HG02610 (cell line): Measurements from ENCODE around the gene COL1A2.

ENCODE experiments used
- ATAC-seq: cut with Tn5 transposase; IDR thresholded peaks from one replicate; pipeline ENCODE4 v1.9.1; 2021; ENCODE audit warnings: mild to moderate bottlenecking, moderate library complexity; ENCODE audit not compliant: unreplicated experiment

COL1A2 gene

DNA sequence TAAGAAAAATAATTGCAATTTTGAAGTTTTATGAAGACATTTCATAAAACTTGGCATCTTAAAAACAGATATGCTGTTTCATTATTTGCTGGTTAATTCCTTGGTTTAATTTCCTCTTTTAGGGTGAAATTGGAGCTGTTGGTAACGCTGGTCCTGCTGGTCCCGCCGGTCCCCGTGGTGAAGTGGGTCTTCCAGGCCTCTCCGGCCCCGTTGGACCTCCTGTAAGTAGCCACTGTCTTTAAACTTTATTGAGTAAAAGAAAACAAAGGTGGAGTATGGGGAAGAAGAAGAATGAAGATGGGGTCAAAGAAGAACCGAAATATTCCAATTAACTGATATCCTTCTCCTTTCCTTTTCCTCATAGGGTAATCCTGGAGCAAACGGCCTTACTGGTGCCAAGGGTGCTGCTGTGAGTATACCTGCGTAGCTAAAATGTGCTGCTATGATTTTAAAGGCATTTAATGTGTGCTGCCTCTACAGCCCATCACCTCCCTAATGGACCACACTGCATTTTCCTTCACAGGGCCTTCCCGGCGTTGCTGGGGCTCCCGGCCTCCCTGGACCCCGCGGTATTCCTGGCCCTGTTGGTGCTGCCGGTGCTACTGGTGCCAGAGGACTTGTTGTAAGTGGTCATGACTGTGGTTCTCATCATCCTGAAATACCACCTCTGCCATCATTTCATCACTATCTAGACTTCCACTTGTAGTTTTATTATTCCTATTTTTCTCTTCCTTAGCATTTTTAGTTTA, 14.7 kb downstream of the COL1A2 start:
- no peak for ATAC-seq

DNA sequence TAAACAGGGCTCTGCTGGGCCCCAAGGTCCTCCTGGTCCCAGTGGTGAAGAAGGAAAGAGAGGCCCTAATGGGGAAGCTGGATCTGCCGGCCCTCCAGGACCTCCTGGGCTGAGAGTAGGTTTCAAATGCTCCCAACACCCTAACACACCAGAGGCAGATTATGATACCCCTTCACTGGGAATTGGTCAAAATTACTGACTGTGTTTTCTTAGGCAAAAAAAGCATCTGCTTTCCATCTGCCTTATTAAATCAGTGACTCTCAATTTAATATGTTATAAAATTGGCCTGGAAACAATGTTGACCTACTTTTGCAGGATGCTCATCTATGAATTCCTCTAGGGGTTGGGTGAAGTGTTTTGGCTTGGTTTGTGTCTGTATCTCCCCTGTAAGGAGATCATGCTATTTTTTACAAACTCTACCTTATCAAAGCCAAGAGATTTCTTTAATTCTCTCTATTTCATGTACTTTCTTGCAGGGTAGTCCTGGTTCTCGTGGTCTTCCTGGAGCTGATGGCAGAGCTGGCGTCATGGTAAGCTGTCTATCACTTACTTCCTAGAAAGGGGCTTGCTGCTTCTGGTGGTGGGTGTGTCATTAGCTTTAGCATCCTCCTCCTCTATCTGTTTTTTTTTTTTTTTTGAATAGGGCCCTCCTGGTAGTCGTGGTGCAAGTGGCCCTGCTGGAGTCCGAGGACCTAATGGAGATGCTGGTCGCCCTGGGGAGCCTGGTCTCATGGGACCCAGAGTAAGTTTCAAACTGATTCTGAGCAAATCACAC, 15.9 kb downstream of the COL1A2 start:
- no peak for ATAC-seq

DNA sequence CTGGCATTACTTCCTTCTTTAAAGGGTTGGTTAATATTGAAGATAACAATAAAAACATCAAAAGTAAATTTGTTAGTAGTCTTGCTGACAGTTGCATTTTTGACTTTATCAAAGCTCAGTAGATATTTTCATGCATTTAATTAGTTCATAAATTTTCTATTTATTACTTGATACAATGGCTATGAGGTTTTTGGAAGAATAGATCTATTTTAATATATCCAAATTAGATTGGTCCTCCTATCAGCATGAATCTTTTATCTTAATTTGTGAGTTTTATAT, 16.4 kb downstream of the COL1A2 start:
- no peak for ATAC-seq

DNA sequence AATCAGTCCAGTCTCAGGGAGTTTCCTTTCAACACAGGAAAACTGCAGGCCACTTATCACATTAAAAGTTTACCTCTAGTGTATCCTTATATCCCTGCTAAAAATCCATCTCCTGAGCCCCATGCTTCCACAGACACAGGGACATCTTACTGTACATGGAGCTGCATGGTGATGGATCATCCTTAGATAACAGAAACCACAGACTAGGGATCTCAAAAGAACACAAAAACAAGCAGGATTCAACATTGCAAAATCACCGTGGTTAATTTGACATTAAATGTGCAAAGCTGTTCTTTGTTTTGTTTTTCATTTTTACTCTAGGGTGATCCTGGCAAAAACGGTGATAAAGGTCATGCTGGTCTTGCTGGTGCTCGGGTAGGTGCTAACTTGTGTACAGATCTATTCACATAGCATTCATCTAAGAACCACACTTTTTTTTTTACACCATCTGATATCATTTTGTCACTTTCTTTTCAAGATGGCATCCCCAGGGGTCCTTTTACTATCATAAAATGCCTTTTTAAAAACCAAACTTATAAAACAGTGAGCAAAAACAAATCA, 18.1 kb downstream of the COL1A2 start:
- ATAC-seq: no peak

DNA sequence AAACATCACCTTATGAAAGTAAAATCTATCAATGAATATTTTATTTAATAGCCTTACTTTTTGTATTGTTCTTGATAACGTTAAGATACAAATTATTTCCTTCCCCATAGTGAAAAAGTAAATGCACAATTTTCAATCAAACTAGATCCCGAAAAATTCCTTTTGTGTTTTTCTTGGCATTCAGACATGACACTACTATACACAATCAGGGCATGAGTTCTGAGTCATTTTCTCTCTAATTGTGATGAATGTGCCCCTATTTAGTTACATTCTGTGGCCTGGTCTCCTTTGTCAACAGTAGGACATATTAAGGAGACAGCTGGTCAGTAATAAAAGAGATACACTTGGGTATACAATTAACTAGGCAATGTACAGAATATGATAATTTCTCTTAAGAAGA, 19.8 kb downstream of the COL1A2 start:
- no peak for ATAC-seq

DNA sequence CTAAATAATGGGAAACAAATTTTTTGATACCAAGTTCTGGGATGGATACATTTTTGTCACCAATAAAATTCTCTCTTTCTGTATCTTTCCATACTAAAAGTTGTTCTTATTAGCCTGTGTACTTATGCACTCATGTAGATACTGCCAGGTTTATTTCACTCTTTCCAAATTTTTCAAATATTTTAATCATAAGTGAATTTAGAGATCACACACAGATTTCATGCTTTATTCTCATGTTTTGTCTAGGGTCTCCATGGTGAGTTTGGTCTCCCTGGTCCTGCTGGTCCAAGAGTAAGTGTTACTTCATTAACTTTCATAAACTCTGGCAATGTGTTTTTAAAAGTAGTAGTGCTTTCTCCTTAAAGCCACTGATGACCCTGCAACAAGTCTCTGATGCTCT, 20.3 kb downstream of the COL1A2 start:
- no peak for ATAC-seq

DNA sequence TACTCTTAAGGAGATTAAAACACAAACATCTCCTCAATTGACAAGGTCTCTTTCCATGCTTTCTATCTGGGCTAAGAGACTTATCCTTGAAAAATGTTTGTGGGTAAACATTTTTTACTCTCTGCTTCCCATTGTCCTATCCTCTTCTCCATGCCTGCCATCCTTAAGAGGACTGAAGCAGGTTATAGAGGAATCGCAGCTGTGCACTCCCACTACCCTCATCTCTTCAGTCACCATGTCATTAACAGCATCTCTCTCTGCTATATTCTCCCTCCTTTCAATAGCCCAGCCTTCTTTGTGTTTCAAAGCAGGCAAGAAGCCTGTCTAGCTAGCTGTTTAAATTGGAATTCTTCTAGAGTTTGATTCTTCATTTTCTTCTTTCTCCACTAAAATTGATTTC, 22.6 kb downstream of the COL1A2 start:
- no peak for ATAC-seq

DNA sequence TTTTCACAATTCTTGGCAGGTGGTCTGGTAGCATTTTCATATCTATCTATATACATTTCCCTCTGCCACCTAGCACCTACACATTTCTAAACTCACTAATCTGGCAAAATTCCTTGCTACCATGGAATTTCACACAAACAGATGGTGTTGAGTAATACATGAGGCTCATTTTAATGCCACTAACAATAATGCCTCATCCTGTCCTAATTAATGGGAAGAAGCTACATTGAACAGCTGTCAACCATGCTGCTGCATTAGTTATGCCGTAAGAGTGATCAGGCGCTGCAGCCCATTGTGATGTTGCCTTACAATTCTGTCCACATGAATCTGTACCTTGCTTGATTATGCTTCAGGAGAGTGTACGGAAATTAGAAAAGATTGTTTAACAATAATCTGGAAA, 23.2 kb downstream of the COL1A2 start:
- no peak for ATAC-seq

DNA sequence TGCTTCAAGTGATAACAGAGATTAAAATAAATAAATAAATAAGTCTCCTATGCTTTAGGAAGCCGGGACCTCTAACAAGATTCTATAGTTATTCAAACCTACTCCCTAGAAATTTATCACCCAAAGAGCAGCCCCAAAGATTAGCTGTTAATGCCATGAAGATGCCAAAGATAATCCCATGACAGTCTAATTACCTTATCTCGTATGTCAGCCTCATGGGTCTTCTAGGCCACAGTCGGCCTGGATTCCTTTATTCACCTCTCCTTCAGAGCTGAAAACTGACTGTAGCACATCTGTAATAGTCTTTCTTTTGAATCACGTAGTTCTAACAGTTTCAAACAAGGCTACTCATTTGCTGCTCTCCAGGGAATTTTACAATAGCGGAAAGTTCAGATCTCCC, 24.2 kb downstream of the COL1A2 start:
- ATAC-seq: no peak

DNA sequence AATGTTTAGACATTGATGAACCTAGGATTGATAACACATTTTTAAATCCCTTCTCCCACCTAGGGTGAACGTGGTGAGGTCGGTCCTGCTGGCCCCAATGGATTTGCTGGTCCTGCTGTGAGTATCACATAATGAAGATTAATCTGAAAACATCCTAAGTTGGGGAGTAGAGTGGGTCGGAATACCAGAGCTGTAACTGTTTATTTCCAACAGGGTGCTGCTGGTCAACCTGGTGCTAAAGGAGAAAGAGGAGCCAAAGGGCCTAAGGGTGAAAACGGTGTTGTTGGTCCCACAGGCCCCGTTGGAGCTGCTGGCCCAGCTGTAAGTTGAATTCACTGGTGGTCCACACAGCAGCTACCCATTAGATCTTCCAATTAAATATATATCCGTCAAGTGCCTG, 25.6 kb downstream of the COL1A2 start:
- no peak for ATAC-seq

DNA sequence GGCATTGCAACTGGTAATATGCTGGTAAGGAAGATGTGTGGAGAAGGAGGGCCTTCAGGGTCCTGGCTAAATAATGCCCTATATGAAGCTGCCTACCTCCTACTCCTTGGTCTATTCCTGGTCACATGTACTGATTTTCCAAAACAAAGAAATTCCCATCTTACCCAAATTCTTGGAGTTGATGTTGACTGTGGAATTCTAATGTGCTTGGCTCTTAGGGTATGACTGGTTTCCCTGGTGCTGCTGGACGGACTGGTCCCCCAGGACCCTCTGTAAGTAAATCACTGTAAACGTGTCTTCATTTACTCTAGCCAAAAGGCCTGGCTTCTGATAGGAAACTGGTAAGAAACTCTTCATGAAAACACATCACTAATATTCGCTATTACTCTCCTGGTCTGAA, 27.0 kb downstream of the COL1A2 start:
- no peak for ATAC-seq

DNA sequence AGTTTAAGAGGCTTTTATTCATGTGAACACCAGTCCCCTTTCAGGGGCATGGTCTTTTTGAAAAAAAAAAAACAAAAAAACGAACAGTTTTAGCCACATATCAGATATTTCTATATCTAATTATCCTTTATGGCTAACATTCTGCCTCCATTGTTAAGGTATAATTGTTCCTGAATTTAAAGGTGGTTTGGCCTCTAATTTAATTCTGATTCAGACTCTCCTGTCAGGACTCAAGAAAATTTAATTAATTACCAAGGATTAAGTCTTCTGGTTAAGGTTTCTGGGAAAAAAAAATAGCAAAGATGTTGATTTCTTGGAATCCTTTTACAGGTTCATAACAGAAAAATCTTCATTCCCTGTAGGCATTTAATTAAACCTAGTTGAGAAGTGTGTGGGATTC, 27.4 kb downstream of the COL1A2 start:
- ATAC-seq: no peak

DNA sequence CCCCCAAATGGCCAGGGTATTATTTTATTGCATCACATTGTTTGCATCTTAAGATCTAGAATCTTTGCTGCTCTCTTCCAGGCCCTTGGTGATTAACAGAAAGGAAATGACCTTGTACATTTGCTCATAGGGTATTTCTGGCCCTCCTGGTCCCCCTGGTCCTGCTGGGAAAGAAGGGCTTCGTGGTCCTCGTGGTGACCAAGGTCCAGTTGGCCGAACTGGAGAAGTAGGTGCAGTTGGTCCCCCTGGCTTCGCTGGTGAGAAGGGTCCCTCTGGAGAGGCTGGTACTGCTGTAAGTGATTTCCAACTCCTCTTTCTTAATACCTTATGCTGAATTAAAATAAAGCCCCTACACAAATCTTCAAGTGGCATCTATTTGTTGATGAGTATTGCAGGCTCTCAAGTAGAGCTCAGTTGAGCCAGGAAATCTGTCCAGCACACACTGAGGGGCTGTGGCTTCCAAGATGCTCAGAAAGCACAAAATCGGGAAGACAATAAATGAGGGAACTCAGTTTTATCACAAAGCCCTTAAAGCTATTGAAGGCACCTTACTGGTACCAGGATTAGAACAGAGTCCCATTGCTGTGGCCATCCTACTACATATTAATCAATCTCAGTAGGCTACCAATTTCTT, 28.2 kb downstream of the COL1A2 start:
- ATAC-seq: no peak

DNA sequence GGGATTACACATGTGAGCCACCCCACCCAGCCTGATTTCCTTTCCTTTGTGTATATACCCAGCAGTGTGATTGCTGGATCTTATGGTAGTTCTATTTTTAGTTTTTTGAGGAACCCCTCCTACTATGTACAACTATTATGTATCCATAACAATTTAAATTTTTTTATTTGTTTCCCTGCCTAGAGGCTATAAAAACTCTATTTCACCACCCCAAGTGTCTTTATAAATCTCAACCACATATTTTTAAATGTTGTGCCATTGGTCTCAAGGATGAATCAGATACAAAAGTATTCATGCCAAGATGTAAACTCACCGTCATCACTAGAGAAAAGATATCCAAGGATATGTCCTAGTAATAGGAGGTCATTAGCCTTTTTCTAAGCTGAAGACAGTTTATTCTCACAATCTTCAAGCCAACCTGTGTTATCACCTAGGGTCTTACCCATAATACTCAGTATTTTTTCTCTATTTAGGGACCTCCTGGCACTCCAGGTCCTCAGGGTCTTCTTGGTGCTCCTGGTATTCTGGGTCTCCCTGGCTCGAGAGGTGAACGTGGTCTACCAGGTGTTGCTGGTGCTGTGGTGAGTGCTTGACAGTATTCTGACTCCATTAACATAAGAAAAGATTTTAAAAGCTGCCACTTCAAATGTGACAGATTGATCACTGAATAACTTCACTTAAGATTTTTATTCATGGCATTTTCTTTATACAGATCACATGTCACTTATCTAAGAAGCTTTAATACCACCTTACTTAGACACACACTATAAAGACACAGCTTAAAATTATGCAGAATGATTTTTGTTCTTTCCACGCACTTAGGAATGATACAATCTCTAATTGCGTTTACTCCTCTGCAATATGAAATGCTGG, 29.4 kb downstream of the COL1A2 start:
- no peak for ATAC-seq

DNA sequence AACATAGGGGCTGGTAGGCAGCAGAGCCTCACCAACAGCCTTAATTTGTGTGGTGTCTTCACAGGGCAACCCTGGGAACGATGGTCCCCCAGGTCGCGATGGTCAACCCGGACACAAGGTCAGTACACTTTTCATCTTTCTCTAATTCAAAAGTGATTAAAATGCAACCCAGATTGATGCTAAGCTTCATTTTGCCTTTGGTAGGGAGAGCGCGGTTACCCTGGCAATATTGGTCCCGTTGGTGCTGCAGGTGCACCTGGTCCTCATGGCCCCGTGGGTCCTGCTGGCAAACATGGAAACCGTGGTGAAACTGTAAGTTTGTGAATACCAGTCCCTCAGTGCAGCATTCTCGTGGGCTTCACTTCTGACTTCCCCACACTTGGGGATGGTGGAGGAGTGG, 30.9 kb downstream of the COL1A2 start:
- no peak for ATAC-seq

DNA sequence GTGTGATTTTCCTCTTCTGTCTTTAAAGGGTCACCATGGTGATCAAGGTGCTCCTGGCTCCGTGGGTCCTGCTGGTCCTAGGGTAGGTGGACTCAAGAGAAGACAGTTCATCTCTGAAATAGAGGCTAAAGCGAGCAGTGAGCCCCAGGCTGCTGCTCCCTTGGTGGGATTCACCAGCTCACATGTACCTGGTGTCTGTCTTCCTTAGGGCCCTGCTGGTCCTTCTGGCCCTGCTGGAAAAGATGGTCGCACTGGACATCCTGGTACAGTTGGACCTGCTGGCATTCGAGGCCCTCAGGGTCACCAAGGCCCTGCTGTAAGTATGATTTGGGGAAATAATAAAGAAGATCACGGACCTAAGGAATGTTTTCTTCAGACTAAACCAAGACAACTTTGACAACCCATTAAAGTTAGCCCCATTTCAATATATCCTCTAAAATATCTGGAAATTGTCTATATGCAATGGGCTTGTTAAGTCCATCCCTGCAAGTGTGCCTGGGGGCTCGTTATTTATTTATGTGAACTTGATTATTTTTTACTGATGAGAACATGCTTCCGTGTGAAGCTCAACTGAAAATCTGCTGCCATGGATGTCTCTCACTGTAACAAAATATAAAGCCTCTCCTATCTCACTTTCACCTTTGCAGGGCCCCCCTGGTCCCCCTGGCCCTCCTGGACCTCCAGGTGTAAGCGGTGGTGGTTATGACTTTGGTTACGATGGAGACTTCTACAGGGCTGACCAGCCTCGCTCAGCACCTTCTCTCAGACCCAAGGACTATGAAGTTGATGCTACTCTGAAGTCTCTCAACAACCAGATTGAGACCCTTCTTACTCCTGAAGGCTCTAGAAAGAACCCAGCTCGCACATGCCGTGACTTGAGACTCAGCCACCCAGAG, 32.5 kb downstream of the COL1A2 start:
- no peak for ATAC-seq

DNA sequence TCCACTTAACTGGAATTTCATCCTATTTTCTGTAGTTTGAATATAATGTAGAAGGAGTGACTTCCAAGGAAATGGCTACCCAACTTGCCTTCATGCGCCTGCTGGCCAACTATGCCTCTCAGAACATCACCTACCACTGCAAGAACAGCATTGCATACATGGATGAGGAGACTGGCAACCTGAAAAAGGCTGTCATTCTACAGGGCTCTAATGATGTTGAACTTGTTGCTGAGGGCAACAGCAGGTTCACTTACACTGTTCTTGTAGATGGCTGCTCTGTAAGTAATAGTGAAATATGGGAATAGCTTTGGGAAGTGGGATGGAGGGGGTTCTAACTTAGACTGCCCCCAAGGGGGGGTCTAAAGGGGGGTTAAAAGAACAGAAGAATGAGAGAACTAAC, 34.5 kb downstream of the COL1A2 start:
- no peak for ATAC-seq

DNA sequence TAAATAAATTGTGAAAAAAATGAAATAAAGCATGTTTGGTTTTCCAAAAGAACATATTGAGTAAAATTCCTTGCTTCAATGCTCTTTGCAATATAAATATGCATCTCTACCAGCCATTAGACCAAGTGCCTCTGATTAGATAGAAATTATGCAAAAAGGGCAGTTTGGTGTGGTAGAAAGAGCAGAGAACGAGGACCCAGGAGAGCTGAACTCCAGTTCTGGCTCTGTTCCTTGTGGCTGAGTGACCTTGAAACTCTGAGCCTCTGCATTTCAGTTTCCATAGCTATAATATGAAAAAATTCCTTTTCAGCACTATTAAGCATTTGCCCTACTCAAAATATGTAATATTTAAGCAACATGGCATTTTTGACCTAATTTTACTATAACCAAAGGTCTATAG, 36.5 kb downstream of the COL1A2 start:
- no peak for ATAC-seq

DNA sequence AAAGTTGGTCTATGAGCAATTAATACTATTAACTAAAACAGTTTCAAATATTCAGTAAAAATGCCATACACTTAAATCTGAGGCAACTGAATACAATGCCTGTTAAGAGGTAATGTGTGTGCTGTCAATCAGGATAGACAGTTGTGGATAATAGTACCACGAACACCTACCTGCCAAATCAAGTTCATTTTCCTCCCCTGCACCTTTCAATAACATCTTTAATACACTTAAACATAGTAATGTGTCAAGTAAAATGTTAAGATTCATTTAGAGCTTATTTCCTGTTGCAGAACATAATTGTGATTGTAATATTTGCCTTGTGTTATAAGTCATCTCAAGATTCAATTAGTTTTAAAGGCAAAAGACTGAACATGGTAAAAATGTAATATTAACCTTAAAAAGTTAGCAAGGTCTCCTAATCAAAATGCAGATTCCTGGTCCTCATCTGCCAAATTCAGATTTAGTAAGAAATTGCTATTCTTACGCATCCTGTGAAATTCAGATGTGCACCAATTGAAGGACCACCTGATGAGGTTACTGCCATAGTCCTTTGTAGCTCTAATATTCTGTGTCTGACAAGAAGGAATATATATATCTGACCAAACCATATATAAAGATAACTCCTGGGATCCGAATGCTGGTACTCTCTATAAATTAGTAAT, 37.1 kb downstream of the COL1A2 start:
- ATAC-seq: no peak

DNA sequence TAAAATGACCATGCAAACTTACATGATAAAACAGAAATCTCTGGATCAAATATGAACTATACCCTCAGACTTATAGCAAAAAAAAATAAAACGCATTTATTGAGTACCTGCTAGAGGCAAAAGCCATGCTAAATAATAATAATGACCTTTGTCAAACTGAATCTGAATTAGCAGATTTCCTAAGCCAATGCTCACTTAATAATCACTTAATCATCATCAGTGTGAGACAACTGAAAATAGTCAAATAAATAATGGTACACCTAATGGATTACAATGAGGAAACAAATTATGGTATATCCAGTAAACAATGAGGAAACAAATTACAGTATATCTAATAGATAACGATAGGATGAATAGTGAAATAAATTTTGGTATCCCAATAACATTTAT, 37.6 kb downstream of the COL1A2 start:
- no peak for ATAC-seq
